NT2/D1 (cell line): ENCODE results near the gene DEFB116.

ENCODE experiments used
- SUZ12 ChIP-seq: IDR thresholded peaks from 2 replicates; pipeline ENCODE4 v1.6.1; 2011; ENCODE audit not compliant: insufficient read length, insufficient read depth; ENCODE audit errors: extremely low read depth
- YY1 ChIP-seq: IDR thresholded peaks from 2 replicates; pipeline ENCODE4 v1.6.1; 2011; ENCODE audit not compliant: insufficient read length, insufficient read depth
- ZNF274 ChIP-seq: IDR thresholded peaks from 2 replicates; pipeline ENCODE4 v1.6.1; 2011; ENCODE audit warnings: mild to moderate bottlenecking, low read depth, low read length

DNA sequence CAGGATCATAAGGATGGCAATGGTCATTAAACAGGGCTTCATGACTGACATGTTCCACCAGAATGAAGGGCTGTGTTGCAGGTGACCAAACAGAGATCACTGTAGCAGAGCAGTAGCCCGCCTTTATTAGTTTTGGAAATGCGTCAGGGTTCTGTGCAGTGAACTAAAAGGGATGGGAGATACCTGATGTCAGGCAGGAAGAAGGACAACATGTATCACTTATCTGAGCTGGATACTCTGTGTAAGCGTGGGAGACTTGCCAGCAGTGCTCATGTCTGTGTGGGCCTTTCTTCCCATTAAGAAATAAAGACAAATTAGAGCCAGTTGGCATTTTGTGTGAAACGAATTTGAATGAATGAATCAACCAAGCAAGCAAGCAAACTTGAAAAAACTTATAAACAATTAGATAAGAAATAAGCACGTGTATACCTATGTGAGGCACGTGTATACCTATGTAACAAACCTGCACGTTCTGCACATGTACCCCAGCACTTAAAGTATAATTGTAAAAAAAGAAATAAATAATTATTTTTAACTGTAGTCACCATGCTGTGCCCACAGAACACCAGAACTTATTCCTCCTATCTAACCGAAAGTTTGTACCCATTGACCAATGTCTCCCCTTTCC, at the start of gene DEFB116:
- no peak for TF ChIP-seq YY1
- no peak for TF ChIP-seq ZNF274
- TF ChIP-seq SUZ12: no peak
